HG02885 (cell line): ENCODE measurements around the gene UFD1.

Experiments
- ATAC-seq: cut with Tn5 transposase; IDR thresholded peaks from one replicate; pipeline ENCODE4 v1.9.1; 2021; ENCODE audit warnings: mild to moderate bottlenecking; ENCODE audit not compliant: unreplicated experiment, poor library complexity

UFD1 gene

GRCh38 chr22:19402642-19403191 is 76.3 kb downstream of the UFD1 start:
- ATAC-seq, result no peak

- no peak for ATAC-seq
Measured at GRCh38 chr22:19401483-19401882, 77.5 kb downstream of the UFD1 start.

GRCh38 chr22:19400881-19401280 is 78.1 kb downstream of the UFD1 start:
- no peak for ATAC-seq
